Measurements from ENCODE around the gene ILDR2. TPM values are rescaled to one million over a fixed set of nuclear protein-coding genes. Genes with fewer than 3 reads are reported as not detected.

The ILDR2 gene
- total and polyA plus RNA-seq, 8 donors, result 0.09 to 0.95 (median 0.33) TPM

GRCh38 chr1:166927701-166928100, 47.6 kb downstream of the ILDR2 start:
- no peak for TF ChIP-seq CTCF (IDR thresholded peaks at IDR 0.05)
- no peak for ATAC-seq
- DNase-seq, result no peak
- intact Hi-C loops (cut with DNase I), result no loop called here
- no peaks in the 10 kb centered on the region for H3K27me3 ChIP-seq
- no peak overlapping the region for H3K4me3 ChIP-seq
- H3K9me3 ChIP-seq, result no peaks in the 10 kb centered on the region
- H3K4me1 ChIP-seq, result no peaks in the 10 kb centered on the region
- WGBS, 2 donors, result 76 to 79% methylated on average over 2 of the region's 2 CpGs
- no peak for FAIRE-seq
- no peak overlapping the region for H3K27ac ChIP-seq
- no peaks in the 10 kb centered on the region for H3K36me3 ChIP-seq

- Histone ChIP-seq H3K4me1 (no peaks in the 10 kb centered on the region), H3K4me3 (no peak overlapping the region), H3K27ac (no peak overlapping the region), H3K36me3 (no peaks in the 10 kb centered on the region), H3K9me3 (no peaks in the 10 kb centered on the region), H3K27me3 (peaks cover 0 to 7% (median 5%) of the 10 kb centered on the region in 4 donors)
- FAIRE-seq, result no peak
- WGBS, 2 donors, result 74 to 75% methylated on average over 8 of the region's 8 CpGs
- intact Hi-C loops (cut with DNase I), result no loop called here
- ATAC-seq, result no peak
- DNase-seq, result no peak
- TF ChIP-seq CTCF (IDR thresholded peaks at IDR 0.05), result no peak
These were observed 49.4 kb downstream of the ILDR2 start for GRCh38 chr1:166925810-166926478.

- ATAC-seq (peak in 1 of 4 donors; percentile 32), DNase-seq (no peak), FAIRE-seq (no peak)
- TF ChIP-seq CTCF (IDR thresholded peaks at IDR 0.05), result no peak
- H3K4me3 ChIP-seq, result no peak overlapping the region
- H3K9me3 ChIP-seq, result no peaks in the 10 kb centered on the region
- H3K27me3 ChIP-seq, result peaks cover 0 to 16% (median 8%) of the 10 kb centered on the region in 4 donors
- peaks cover 0 to 4% (median 4%) of the 10 kb centered on the region in 3 donors for H3K4me1 ChIP-seq
- H3K27ac ChIP-seq, result no peak overlapping the region
- intact Hi-C loops (cut with DNase I), result no loop called here
- WGBS, 2 donors, result 57 to 78% methylated on average over 3 of the region's 3 CpGs
- H3K36me3 ChIP-seq, result no peaks in the 10 kb centered on the region
These were observed 50.4 kb downstream of the ILDR2 start for GRCh38 chr1:166924823-166925541.

- H3K27ac ChIP-seq, result no peak overlapping the region
- DNase-seq (peak in 3 of 6 donors; percentile 8 to 69 (median 63)), FAIRE-seq (no peak), ATAC-seq (peak in 3 of 4 donors; percentile 60 to 71 (median 62))
- intact Hi-C loops (cut with DNase I), result no loop called here
- H3K36me3 ChIP-seq, result no peaks in the 10 kb centered on the region
- H3K27me3 ChIP-seq, result peaks cover 0 to 16% (median 10%) of the 10 kb centered on the region in 4 donors
- no peak for TF ChIP-seq CTCF (IDR thresholded peaks at IDR 0.05)
- peaks cover 0 to 4% (median 4%) of the 10 kb centered on the region in 3 donors for H3K4me1 ChIP-seq
- H3K9me3 ChIP-seq, result no peaks in the 10 kb centered on the region
- 6 to 7% methylated on average over 94 to 113 of the region's 113 CpGs for WGBS, 2 donors
- peak overlapping the region in 3 of 4 donors; percentile 23 to 46 (median 26) for H3K4me3 ChIP-seq
These were observed 54.5 kb downstream of the ILDR2 start for GRCh38 chr1:166920561-166921475.
